ENCODE results near the gene ABCC5.
"Not testable (repeated sequence)": the region's sequence is repeated elsewhere in the genome, so short reads cannot be mapped to it uniquely, and the experiment has no call there.

The ABCC5 gene

GRCh38 chr3:183892610-183893214 is 125.0 kb downstream of the ABCC5 start:
- DNase-seq (ENCODE audit: low read depth in 2 of 2) = no peak

GRCh38 chr3:183885766-183886165 is 131.9 kb downstream of the ABCC5 start:
- DNase-seq (ENCODE audit: low read depth in 2 of 2) = no peak

DNA sequence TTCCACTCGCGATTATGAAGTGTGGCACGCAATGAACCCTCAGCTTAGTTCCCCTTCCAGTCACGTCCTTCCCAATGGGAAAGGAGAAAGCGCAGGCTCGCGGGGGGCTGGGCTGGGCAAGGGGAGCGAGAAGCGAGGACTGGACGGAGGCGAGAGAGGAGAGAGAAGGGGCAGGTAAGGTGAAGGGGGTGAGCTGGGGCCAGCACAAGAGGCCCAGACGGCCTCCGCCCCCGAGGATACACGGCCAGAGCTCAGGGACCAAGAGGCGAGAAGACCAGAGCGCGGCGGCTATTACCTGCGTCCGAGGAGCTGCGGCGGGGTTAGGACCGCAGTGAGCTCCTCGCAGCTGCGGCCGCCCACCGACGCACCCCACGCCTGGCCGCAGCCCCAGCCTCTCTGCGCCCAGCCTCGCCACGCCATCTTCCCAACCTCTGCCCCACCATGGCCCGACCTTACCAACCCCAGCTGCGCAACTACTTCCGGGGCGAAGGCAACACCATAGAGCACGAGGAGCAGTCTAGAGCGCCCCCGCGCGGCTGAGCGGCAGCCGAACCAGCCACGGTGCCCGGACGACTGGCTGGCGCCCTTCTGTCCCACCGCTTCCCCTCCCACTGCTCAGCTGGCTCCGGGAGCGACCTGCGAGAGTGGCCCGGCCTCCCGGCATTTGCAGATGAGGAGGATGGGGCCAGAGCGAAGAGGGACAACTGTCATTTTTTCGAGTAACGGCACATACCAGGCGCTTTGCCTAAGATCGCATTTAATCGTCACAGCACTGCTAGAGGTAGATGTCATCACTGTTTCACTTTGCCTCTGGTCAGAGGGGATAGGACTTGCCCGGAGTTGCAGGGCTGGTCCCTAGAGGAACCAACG is 133.0 kb downstream of the ABCC5 start, which contains the start of gene PARL:
Gene PARL, minus strand, starts transcription at position 454 of the 870 bp plus-strand sequence. Its CDS starts 34 bp downstream, at position 420.
- peak; percentile 91 to 92 for DNase-seq (ENCODE audit: low read depth in 2 of 2)

- DNase-seq (ENCODE audit: low read depth in 2 of 2) = no peak
Observed at GRCh38 chr3:183884097-183884426, 133.6 kb downstream of the ABCC5 start.

DNA sequence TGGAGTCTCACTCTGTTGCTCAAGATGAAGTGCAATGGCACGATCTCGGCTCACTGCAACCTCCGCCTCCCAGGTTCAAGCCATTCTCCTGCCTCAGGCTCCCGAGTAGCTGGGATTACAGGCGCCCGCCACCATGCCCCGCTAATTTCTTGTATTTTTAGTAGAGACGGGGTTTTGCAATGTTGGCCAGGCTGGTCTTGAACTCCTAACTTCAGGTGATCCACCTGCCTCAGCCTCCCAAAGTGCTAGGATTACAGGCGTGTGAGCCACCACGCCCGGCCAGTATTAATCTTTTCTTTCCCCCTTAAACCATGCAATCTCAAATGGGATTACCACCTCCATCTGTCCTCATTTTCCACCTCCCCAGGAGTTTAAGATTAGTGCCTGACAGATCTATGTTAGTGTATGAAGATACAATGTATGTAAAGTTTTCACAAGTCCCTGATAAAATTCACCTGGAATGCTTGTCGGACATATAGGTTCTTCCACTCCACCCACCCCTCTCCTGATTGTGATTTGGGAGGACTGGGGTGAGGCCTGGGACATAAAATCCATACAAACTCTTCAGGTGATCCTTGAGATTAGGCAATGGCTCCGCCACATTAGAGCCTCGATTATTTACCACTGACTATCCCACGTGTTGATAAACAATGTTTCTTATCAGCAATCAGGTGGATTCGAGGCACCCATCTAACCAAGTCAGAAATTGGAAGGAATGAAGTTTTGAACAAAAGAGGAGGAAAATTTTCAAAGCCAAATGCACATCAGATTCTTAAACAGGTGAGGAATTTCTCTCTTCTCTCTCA is 134.2 kb downstream of the ABCC5 start:
- no peak for DNase-seq (ENCODE audit: low read depth in 2 of 2)

DNA sequence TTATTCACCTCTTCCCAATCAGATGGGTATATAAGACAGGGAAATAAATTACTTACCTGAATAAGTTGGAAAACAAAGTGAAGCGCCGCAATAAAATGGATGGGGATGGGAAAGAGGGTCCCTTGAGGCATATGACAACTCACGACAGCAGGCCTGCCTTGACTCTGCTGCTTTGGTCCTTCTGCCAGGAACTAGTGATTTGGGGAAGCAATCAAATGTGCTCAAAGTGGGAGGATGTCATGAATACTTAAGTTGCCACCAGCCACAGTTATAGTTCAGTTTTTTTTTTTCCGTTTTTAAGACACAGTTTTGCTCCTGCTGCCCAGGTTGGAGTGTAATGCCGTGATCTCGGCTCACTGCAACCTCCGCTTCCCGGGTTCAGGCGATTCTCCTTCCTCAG is 137.6 kb downstream of the ABCC5 start:
- no peak for DNase-seq (ENCODE audit: low read depth in 2 of 2)

DNA sequence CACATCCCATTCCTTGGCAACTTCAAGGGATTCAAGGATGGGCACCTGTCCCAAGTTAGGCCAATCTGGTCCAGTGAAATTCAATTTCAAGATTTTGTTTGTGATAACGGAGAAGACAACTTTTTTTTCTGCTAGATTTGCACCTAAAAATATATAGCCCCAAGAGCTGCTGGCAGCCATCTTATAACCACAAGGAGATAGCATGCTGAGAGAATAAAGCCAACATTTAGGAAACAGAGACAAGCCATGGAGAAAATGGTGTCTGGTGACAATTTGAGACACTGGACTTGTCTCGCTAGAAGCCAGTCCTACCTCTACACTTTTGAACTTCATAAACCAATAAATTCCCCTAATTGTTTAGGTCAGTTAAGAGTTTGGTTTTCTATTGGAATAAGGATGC is 138.4 kb downstream of the ABCC5 start:
- no peak for DNase-seq (ENCODE audit: low read depth in 2 of 2)

DNA sequence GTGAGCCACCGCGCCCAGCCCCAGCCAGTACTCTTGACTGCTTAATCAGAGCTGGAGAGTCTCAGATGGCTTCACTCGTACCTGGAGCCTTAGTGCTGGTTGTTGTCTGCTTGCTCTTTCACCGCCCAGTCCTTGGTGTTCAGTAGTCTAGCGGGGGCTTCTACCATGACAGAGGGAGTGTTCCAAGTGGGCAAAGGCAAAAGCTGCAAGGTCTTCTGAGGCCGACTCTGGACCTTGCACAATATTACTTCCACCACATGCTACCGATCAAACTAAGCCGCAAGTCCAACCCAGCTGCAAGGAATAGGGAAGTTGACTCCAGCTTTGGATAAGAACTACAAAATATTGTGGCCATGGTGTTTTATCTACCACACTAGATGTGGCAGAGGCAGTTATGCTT is 139.6 kb downstream of the ABCC5 start:
- no peak for DNase-seq (ENCODE audit: low read depth in 2 of 2)

- DNase-seq (ENCODE audit: low read depth in 2 of 2) = not testable (repeated sequence)
Observed at GRCh38 chr3:183877227-183877626, 140.5 kb downstream of the ABCC5 start.

- no peak for DNase-seq (ENCODE audit: low read depth in 2 of 2)
Observed at GRCh38 chr3:183875411-183875810, 142.3 kb downstream of the ABCC5 start.

DNA sequence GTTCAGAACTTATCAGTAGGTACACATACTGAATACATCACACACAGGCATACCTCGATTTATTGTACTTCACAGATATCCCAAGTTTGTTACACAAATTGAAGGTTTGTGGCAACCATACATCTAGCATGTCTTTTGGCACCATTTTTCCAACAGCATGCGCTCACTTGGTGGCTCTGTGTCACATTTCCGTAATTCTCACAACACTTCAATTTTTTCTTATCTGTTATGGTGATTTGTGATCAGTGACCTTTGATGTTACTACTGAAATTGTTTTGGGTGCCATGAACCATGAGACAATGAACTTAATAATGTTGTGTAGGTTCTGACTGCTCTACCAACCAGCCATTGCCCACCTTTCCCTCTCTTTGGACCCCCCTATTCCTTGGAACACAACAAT is 143.8 kb downstream of the ABCC5 start:
- no peak for DNase-seq (ENCODE audit: low read depth in 2 of 2)

DNA sequence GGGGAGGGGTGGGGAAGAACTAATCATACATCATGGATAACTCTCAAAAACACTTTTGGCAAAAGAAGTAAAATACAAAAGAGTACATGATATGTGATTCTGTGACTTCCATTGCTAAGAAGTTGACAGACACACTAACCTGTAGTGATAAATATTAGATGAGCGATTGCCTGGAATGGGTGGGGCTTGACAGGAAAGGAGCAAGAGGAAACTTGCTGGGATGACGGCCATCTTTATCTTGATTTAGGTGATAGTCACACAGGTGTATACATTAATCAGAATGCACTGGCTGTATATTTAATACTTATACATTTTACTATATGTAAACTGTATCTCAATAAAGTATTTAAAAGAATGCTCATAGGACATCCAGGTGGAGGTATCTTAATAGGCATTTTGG is 146.1 kb downstream of the ABCC5 start:
- DNase-seq (ENCODE audit: low read depth in 2 of 2) = no peak

GRCh38 chr3:183870563-183870962 is 147.1 kb downstream of the ABCC5 start:
- DNase-seq (ENCODE audit: low read depth in 2 of 2) = no peak

Measured in stimulated activated CD8-positive, alpha-beta memory T cell treated with anti-CD3 and anti-CD28 coated beads, Interleukin-2, amount 100 ng/mL, for 1 hour (primary cell).